Measurements from ENCODE around the gene SERINC5.
A peak's percentile ranks its signal among the peaks of the same experiment; 100 is the strongest.

SERINC5 gene

DNA sequence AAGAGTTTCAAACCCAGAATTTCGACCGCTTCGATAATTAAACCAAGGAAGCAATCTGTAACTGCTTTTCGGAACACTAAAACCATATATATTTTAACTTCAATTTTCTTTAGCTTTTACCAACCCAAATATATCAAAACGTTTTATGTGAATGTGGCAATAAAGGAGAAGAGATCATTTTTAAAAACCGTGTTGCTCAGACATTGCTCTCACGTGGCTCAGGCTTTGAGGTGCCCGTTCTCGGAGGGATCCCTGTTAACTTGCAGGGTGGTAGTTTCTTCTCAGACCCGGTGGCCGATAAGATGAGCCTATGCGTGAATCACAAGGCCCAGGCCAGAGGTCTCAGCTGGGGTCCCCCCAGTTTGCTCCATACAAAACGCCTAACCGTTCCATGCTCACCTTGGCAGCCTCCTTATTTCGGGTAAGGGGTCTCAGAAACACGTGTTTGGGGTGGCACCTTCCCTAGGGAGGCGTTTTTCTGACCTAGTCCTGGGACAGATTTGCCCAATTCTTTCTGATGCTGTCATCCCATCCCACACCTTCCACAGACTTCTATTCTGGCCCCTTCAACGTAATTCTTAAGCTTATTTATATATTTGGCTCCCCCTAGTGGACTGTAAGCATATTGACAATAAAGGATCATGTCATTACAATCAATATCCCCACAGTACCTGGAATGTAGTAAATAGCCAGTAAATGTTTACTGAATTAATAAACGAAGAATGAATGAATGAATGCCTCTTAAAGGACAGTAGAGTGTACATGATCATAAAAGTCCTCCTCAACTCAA, 172.6 kb downstream of the SERINC5 start:
- DNase-seq = peak; percentile 59

GRCh38 chr5:80082731-80083100, 173.1 kb downstream of the SERINC5 start:
- peak; percentile 91 for DNase-seq

DNA sequence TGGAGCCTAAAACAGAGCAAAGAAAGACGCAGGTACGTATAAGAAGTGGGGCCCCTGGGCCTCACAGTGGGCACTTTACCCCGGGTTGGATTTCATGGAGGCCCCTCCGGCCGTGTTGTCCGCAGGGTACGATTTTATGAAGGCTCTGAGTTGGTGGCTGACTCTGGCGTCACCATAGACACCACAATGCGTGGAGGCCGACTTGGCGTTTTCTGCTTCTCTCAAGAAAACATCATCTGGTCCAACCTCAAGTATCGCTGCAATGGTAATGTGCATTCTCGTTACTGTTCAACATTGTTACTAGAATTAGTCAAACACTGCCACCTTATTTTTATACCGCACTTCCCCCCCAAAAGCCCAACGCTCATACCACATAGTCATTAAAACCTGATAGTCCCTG, 173.6 kb downstream of the SERINC5 start:
- DNase-seq = peak; percentile 62

GRCh38 chr5:80078921-80079320, 176.9 kb downstream of the SERINC5 start:
- DNase-seq = no peak

- no peak for DNase-seq
Observed at GRCh38 chr5:80077051-80077714, 178.7 kb downstream of the SERINC5 start.

- DNase-seq = no peak
Observed at GRCh38 chr5:80076131-80077050, 179.5 kb downstream of the SERINC5 start.

DNA sequence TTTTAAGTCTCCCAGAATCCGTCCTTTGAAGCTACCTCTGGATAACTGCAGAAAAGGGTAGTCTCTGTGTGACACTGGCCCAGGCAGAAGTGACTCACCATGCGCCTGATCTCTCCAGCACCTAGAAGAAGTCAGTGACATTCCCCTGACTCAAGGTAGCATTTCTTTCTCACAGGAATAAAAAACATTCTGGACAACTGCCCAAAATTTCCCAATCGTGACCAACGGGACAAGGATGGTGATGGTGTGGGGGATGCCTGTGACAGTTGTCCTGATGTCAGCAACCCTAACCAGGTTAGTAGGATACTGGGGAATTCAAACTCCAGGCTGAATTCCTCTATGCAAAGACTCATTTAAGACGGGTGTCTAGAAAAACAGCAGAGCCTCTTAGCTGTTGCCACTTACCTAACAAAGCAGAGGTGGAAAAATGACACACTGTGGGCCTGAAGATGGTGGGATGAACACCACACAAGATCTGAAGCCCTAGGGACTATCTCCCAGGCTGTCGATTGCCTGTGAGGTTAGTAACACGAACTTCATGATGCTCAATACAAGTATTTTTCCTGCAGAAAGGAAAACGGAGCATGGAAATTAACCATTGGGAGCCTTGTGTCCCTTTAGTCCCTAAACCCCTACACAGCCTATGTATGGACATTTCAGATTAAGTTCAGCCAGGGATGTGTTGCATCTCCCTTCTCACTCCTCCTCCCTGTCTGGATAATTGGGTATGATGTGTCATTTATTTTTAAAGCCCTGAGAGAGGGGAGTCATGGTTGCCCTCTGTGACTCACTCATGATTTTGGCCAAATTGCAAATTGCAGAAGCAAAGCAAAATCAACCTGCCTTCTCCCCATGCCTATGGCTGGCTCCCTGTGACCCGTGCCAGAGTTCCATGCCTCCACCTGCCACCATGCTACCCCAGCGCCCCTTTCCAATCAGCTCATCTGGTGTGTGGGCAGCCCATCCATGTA, 183.5 kb downstream of the SERINC5 start:
- no peak for DNase-seq

- no peak for DNase-seq
Observed at GRCh38 chr5:80071510-80072021, 184.3 kb downstream of the SERINC5 start.

DNA sequence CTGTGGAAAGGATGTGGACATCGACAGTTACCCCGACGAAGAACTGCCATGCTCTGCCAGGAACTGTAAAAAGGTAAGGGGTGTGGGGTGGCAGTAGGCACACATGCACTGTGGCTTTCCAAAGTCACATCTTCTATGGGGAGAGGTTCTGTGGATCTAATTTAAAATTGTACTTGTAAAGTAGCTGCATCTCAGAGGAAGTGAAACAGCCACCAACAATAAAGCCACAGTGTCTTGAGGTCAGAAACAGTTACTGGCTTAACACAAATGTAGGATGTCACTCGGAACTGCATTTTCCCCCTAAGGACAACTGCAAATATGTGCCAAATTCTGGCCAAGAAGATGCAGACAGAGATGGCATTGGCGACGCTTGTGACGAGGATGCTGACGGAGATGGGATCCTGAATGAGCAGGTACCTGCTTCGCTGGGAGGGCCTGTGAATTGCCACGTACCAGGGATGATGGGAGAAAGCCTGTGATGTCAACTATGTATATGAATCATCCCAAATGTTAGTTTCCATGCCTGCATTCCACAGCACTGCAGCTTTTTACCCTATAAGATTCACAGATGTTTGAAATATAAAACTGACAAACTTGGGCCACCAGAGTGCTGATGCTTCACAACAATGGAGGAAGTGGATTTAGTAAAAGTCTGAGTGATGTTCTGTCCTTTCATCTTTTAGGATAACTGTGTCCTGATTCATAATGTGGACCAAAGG, 185.4 kb downstream of the SERINC5 start:
- no peak for DNase-seq

GRCh38 chr5:80069918-80070318, 185.9 kb downstream of the SERINC5 start:
- DNase-seq = no peak

DNA sequence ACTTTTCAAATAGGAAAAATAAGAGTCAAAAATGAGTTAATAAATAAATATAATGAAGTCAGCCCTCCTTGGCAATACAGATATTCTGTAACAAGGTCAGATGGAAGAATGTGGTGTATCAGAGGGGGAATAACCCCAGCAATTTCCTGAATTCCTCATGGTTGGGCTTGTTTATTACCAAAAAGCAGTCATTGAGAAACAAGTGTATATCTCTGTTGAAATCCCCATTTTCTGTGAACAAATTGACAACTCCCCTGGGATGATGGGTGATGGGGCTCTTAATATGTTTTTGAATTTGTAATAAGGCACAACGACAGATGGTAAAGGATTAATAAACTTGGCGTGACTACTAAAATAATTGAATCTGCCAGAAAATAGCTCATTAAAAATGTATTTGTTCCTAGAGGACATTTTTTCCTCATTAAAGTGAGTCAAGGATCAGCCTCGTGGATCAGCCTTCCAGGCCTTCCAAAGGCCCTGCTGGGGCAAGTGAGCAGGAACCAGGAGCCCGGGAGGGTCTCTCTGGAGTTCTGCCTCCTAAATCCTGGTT, 186.5 kb downstream of the SERINC5 start:
- no peak for DNase-seq

GRCh38 chr5:80068775-80069174, 187.1 kb downstream of the SERINC5 start:
- no peak for DNase-seq

DNA sequence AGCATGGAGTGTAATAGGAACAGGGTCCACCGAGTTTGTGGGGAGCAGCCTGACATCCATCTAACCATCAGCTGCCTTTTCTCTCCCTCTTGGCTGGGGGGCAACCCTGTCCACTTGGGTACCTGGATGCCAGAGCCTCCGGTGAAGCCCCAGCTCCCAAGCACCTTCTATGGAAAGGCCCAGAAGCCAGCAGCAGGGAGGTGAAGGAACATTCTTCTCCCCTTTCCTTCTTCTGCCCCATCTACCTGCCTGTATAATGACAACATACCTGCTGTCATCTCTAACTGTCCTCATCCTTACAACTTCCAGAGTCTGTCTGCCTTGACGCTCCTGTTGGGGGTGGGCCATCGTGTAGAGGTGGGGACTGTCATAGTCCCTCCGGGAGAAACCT, 187.6 kb downstream of the SERINC5 start:
- no peak for DNase-seq

- DNase-seq = no peak
Observed at GRCh38 chr5:80067531-80068245, 188.2 kb downstream of the SERINC5 start.

GRCh38 chr5:80067016-80067415, 188.8 kb downstream of the SERINC5 start:
- no peak for DNase-seq

- DNase-seq = no peak
Observed at GRCh38 chr5:80064124-80064523, 191.7 kb downstream of the SERINC5 start.

Data from left hindlimb (tissue), 1 donor.